GM10266 (cell line): Measurements from ENCODE around the gene DLEC1.
"Not testable (repeated sequence)": the region's sequence is repeated elsewhere in the genome, so short reads cannot be mapped to it uniquely, and the experiment has no call there.

Source experiments
- DNase-seq: peaks from one replicate; pipeline ENCODE4 v3.0.0; 2012; ENCODE audit errors: extremely low spot score
- TF ChIP-seq, protein P1 (sequence below): IDR thresholded peaks from 2 replicates; pipeline ENCODE4 v1.5.1; 2012; ENCODE audit warnings: mild to moderate bottlenecking, low read depth; ENCODE audit not compliant: control insufficient read depth, insufficient read depth; ENCODE audit errors: missing control alignments

DLEC1 gene

DNA sequence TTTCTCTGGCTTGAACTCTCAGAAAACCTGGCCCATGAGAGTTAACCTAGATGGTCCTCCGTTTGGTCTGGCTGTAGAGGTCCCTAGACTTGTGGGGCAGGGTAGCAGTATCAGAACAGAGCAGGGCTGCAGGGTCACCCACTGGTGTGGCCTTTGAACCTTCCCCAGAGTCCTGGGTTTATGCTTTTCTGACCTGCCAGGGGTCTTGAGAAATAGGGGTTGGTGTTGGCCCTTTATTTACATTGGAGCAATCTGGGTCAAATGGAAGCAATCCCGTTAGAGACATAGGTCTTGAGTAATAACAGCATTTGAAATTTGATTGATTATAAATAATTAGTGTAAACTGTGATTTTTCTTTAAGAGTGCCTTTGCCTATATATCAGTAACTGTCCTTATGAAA lies 23.8 kb downstream of the DLEC1 start:
- DNase-seq = no peak
- TF ChIP-seq, protein P1, sequence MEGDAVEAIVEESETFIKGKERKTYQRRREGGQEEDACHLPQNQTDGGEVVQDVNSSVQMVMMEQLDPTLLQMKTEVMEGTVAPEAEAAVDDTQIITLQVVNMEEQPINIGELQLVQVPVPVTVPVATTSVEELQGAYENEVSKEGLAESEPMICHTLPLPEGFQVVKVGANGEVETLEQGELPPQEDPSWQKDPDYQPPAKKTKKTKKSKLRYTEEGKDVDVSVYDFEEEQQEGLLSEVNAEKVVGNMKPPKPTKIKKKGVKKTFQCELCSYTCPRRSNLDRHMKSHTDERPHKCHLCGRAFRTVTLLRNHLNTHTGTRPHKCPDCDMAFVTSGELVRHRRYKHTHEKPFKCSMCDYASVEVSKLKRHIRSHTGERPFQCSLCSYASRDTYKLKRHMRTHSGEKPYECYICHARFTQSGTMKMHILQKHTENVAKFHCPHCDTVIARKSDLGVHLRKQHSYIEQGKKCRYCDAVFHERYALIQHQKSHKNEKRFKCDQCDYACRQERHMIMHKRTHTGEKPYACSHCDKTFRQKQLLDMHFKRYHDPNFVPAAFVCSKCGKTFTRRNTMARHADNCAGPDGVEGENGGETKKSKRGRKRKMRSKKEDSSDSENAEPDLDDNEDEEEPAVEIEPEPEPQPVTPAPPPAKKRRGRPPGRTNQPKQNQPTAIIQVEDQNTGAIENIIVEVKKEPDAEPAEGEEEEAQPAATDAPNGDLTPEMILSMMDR = no peak

DNA sequence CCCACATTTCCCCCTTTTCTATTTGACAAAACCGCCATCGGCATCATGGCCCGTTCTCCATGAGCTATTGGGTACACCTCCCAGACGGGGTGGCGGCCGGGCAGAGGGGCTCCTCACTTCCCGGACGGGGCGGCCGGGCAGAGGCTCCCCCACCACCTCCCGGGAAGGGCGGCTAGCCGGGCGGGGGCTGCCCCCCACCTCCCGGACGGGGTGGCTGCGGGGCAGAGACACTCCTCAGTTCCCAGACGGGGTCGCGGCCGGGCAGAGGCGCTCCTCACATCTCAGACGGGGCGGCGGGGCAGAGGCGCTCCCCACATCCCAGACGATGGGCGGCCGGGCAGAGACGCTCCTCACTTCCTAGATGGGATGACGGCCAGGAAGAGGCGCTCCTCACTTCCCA lies 25.4 kb downstream of the DLEC1 start:
- DNase-seq = not testable (repeated sequence)

DNA sequence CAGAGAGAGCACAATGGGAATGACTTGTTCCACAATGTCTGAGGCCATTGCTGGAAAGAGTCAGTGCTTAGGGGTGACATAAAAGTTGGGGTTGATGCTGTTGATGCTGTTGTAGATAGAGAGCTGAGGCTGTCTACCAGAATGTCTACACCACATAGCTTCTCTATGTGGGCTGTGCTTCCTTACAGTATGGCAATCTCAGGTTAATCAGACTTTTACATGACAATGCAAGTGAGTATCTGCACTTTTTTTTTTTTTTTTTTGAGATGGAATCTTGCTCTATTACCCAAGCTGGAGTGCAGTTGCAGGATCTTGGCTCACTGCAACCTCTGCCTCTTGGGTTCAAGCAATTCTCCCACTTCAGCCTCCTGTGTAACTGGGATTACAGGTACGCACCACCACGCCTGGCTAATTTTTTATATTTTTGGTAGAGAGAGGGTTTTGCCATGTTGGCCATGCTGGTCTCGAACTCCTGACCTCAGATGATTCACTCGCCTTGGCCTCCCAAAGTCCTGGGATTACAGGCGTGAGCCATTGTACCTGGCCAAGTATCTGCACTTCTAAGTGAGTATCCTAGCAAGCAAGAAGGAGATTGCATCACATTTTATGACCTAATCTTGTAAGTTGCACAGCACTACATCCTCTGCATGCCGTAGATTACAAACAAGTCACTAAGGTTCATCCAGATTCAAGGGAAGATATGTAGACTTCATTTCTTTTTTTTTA lies 28.7 kb downstream of the DLEC1 start:
- no peak for DNase-seq
- TF ChIP-seq, protein P1 = no peak

DNA sequence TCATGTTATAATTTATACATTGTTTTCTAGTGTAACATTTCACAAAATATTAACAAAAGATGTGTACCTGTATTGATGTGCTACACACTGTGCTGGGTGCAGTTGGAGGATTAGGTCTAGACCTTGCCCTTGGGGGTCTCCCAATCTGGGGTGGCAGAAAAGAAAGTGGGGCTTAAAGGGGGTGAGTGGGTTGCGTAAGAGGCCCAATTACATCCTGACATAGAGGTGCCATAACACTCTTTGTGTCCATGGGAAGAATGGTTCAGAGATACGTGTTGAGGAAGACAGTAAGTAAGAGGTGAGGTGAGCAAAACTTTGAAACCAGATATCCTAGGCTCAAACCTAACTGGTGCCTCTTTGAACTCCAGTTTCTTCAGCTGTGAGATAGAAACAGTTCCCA lies 31.0 kb downstream of the DLEC1 start:
- TF ChIP-seq, protein P1 = no peak
- no peak for DNase-seq

DNA sequence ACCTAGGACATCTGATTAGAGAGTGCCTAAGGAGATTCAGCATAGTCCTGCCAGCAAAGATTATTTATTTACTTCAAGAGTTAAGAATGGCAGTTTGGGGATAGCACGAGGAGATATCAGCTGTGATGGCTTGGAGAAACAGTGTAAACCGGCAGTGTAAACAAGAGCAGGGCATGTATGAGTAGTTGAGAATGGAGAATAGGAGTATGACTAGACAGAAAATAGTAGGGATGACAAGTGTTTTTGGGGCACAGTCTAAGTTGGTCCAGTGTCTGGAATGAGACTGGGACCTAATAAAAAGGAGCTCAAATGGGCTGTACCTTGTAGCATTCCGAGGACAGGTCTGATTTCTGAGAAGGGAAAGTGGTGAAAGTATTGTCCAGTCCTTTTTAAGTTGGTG lies 38.1 kb downstream of the DLEC1 start:
- DNase-seq = not testable (repeated sequence)

DNA sequence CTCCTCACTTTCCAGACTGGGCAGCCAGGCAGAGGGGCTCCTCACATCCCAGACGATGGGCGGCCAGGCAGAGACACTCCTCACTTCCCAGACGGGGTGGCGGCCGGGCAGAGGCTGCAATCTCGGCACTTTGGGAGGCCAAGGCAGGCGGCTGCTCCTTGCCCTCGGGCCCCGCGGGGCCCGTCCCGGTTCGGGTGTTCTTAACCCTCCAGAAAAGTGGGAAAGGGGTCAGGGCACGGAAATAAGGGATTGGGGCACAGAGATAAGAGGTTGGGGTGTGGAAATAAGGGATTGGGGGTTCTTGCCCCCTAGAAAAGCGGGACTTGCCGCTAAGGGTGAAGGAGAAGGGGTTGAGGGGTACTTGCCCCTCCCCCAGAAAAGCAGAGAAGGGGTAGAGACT lies 43.3 kb downstream of the DLEC1 start:
- DNase-seq = not testable (repeated sequence)

DNA sequence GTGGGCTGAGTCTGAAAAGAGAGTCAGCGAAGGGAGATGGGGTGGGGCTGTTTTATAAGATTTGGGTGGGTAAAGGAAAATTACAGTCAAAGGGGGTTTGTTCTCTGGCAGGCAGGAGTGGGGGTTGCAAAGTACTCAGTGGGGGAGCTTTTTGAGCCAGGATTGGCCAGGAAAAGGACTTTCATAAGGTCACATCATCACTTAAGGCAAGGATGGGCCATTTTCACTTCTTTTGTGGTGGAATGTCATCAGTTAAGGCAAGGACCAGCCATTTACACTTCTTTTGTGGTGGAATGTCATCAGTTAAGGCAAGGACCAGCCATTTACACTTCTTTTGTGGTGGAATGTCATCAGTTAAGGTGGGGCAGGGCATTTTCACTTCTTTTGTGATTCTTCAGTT lies 44.2 kb downstream of the DLEC1 start:
- not testable (repeated sequence) for DNase-seq

DNA sequence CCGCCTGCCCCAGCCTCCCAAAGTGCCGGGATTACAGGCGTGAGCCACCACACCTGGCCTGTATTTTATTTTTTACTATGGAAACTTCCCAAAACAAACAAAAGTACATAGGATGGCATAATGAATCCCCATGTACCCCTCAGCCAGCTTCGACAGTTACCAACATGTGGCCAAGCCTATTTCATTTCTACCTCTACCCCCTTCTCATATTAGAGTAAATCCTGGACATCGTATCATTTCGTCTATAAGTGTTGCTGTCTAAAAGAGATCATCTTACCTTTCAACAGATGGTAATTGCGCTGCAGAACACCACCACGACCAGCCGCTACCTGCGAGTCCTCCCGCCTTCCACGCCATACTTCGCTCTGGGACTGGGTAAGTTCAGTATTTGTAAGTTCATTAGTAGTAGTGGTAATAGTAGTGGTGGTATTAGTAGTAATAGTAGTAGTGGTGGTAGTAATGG lies 44.9 kb downstream of the DLEC1 start:
- DNase-seq = no peak
- TF ChIP-seq, protein P1 = no peak

DNA sequence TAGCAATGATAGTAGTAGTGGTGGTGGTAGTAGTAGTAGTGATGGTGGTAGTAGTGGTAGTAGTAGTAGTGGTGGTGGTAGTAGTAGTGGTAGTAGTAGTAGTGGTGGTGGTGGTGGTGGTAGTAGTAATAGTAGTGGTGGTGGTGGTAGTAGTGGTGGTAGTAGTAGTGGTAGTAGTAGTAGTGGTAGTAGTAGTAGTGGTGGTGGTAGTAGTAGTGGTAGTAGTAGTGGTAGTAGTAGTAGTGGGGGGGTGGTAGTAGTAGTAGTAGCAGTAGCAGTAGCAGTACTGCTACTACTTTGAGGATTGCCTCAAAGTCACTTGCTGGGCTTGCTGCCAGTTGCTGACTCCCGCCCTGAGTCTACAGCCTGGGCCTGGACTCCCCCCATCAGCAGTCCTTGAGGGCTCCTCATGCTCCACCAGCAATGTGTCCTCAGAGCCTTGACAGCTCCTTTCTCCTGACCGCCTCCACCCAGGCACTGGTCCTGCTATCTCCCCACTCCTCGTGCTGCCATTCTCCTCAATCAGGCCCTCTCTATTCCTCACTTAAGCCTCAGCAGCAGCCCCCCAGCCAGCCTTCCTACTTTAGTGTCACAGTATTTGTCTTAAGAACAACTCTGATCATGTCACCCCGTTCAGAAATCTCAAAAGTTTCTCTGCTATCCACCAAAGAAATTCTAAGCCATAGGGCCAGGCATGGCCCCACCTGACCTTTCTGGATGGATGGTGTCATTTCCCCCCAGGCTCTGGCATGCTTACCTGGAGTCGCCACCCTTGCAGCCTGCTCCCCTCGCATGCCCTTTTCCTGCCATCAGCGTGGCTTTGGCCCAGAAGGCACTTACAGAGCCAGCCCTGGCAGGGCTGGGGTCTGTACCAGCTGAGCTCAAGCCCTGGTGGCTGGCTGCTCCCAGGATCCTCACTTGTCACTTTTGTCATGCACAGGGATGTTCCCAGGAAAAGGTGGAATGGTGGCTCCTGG lies 45.6 kb downstream of the DLEC1 start:
- TF ChIP-seq, protein P1 = no peak
- DNase-seq = peak; percentile 54
